ENCODE results near the gene ESRP2. TPM values are rescaled to one million over a fixed set of nuclear protein-coding genes. Genes with fewer than 3 reads are reported as not detected.

Gene ESRP2
- total and polyA plus RNA-seq, 9 of the 15 experiments (the other 6 are each of a cell fraction or from before 2014, with no cell fraction given): 0.05 to 0.15 (median 0.07) TPM; not detected in 6

DNA sequence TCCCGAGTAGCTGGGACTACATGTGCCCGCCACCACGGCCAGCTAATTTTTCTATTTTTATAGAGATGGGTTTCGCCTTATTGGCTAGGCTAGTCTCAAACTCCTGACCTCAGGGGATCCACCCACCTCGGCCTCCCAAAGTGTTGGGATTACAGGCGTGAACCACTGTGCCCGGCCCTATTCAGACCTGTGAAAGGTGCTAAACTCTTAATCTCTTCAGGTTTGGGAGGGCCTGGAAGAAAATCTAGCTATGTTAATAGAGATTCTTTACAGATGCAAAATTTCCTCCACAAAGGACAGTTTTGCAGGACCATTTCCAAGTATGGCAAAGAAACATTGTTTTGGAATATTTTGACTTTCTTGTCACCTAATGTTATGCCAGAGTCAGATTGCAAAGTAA, 6.2 kb upstream of the ESRP2 start (continued):
- no peak for TF ChIP-seq PRDM10 (IDR thresholded peaks at IDR 0.05; ENCODE audit: partially characterized antibody)
- no peak for TF ChIP-seq AFF4 (CRISPR knock-in tag; IDR thresholded peaks at IDR 0.05)

GRCh38 chr16:68238029-68238345, 2.1 kb upstream of the ESRP2 start:
- TF ChIP-seq POLR2G (IDR thresholded peaks at IDR 0.05; ENCODE audit: low read depth, low read length) (0 out of 2 replicates have a peak, but pooled peaks have one; percentile 11), EP400 (IDR thresholded peaks at IDR 0.05) (no peak)

More at GRCh38 chr16:68238029-68238345, 2.1 kb upstream of the ESRP2 start:
- Histone ChIP-seq H3K4me1 (replicated peaks in 1 of 2; ENCODE audit: control insufficient read depth in 2 of 2, insufficient read depth in 2 of 2, low read length in 2 of 2) (peaks cover 0 to 7% of the 10 kb centered on the region in 2 experiments; a peak in 1 of 5 replicates), H3K9ac (ENCODE audit: insufficient read depth in 1 of 2, low read depth in 2 of 2, low read length in 2 of 2) (no peak overlapping the region), H3K27ac (ENCODE audit: extremely low read depth, low read depth, low read length) (no peak overlapping the region), H3K79me2 (ENCODE audit: control insufficient read depth, insufficient read depth, low read length) (no peaks in the 10 kb centered on the region), H3K27me3 (ENCODE audit: control insufficient read depth in 2 of 2, insufficient read depth in 2 of 2, low read length in 2 of 2) (no peaks in the 10 kb centered on the region), H3K9me1 (ENCODE audit: control insufficient read depth, insufficient read depth, low read length) (no peaks in the 10 kb centered on the region), H3K4me3 (no peak overlapping the region), H3K36me3 (ENCODE audit: control insufficient read depth, insufficient read depth, low read length) (no peaks in the 10 kb centered on the region), H3K4me2 (ENCODE audit: insufficient read depth, low read length) (no peak overlapping the region), H3K9me3 (replicated peaks; ENCODE audit: control insufficient read depth, insufficient read depth, low read depth, low read length) (peaks cover 7% of the 10 kb centered on the region), H2AFZ (ENCODE audit: low read depth, low read length) (no peak overlapping the region), H4K20me1 (replicated peaks; ENCODE audit: control insufficient read depth, insufficient read depth, low read length) (no peaks in the 10 kb centered on the region)
- ChIA-PET CTCF (ENCODE audit: low intra/inter-chr PET ratio) (no interaction called here), POLR2A (no interaction called here)
- 96% methylated on average over 14 of the region's 20 CpGs for WGBS (ENCODE audit: insufficient coverage, low coverage, missing lambda C conversion rate)
- no TSS peak for BruUV-seq (replicated peaks)
- intact Hi-C loops (cut with micrococcal nuclease) (no loop called here), in situ Hi-C loops (cut with MboI) (no loop called here)
- DNase-seq (ENCODE audit: extremely low read depth in 1 of 4, low spot score in 3 of 4): no peak
- no peak for ATAC-seq
- FAIRE-seq: no peak

Data from K562 (cell line).